HG03439 (cell line): ENCODE measurements around the gene ROPN1L.

Source experiments
- ATAC-seq: cut with Tn5 transposase; IDR thresholded peaks from one replicate; pipeline ENCODE4 v1.9.1; 2021; ENCODE audit warnings: mild to moderate bottlenecking, moderate library complexity; ENCODE audit not compliant: unreplicated experiment

The ROPN1L gene

DNA sequence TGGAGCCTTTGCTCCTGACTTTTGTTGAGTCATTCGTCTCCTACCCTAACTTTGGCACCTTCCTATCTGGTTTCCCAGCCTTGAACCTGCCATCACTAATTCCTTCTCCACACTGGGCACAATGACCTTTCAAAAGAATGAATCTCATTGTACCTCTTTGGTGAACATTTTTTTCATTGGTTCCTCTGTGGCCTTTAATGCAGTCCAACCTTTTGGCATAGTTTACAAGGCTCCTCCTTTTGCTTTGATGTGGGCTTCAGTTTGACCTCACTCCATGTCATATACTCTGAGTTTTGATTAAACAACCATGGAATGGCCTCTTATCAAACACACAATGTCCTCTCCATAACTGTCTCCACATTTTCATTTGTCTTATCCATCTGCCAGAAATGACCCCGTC, 14.5 kb upstream of the ROPN1L start:
- no peak for ATAC-seq

DNA sequence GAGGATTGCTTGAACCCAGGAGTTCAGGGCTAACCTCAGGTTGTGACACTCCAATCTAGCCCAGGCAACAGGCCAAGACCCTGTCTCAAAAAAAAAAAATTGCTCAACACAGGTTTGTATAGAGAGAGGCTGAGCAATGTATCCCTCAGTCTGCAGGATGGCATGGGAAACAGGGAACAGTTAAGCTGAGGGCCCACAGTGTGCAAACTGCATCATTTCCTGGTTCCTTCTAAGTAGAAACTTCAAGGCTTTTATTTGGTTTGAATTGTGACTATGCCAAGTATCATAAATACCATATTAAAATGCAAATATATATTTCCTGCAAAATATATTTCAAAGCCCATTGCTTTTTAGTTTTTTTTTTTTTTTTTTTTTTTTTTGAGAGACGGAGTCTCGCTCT, 13.7 kb upstream of the ROPN1L start:
- ATAC-seq, result no peak

DNA sequence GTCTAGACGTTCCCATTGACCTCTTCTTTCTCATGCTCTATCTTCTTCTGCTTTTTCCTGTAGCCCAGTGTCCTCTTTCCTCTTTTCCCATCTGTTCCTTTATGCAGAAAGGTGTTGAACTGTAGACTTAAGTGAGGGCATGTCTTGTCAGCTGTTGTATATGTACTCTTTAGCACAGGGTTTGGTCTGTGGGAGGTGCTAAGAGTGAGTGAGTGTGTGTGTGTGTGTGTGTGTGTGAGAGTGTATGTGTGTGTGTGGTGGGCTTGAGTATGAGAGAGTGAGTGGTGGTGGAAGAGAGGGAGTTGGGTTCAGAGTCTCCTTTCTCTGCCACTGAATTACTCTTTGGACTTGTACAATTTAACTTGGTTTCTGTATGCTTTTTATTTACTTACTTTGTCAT, 10.3 kb upstream of the ROPN1L start:
- no peak for ATAC-seq

DNA sequence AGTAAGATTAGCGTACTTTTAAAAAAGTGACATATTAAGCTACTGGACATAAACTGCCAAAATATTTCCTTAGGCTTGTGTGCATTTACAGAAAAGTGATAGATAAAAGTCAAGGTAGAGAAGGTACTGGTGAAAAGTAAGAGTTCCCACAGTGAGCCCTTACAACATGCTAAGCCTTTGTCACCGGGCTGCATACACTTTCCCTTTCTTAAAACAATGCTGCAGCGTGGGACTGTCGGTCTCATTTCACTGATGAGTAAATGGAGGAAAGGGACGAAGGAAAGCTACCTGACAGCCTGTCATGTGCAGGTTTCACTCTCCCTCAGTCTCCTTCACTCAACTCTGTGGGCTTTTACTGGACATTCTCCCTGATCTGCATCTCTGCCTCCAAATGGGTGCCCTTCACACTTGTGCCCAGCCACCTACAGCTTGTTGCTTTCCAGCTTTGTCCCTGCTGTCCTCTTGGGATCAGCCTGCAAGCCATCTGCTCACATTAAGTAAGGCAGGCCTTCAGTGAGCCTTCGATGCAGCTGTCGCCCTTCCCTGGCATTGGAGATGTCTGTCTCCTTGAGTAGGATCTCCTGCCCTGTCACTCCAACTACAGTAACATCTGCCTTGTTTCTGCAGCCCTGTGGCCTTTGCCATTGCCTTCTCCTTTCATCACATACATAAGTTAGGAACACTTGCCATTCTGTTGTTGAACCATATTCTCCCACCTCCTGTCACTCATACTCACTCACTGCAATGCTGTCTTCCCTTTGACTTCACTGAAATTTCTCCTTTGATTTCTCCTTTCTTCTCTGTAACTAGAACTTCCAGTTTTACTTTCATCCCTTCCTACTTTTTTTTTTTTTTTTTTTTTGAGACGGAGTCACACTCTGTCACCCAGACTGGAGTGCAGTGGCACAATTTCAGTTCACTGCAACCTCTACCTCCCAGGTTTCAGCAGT, 9.3 kb upstream of the ROPN1L start:
- no peak for ATAC-seq

DNA sequence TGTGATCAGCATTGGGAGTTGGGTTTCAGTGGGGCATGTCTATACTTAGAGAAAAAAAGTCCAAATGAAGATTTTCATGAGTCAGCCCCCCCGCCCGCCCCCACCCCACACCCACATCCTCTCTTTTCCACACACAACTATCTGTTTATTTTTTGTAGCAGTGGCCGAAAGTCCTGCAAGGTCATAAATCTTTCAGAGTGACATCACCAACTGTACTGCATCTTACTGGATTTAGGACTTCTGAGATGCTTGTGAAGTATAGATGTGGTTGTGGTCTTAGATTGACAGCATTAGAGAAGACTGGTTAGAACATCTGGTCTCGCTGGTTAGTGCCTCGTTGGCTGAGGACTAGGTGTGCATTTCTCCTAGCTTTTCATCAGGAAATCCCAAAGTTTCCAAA, 7.3 kb upstream of the ROPN1L start:
- no peak for ATAC-seq

DNA sequence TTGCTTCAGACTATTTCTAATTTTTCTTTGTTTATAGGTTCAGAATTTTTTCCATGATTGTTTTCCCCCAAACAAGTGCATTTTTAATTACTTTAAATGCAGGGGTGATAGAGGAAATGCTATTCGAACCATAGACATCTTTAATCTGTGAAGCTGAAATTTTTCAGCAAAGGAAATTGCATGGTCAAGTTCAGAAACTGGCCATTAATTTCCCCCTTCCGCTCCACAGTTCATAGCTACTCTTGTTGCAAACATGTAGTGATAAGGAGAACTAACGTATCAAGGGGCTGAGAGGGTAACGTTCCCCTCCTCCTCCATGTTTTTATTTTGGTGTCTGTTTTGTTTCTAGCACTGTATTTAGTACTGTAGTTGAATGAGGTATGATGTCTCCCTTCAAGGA, 3.4 kb upstream of the ROPN1L start:
- ATAC-seq, result no peak

DNA sequence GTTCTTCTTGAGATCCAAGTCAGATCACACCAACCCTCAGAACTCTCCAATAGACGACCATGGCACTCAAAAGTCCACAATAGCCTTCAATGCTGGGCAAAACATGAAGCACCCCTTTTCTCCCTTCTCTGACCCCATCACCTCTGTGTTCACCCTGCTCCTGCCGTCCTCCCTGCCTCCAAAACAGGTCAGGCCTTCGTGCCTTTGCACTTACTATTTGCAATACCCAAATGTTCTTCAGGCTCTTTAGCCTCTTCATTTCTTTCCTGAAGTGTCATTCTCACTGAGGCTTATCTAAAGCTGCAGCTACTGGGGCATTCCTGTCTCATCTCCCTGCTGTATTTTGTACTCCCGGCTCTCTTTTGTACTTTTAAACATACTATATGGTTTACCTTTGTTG, 2.0 kb upstream of the ROPN1L start:
- no peak for ATAC-seq

DNA sequence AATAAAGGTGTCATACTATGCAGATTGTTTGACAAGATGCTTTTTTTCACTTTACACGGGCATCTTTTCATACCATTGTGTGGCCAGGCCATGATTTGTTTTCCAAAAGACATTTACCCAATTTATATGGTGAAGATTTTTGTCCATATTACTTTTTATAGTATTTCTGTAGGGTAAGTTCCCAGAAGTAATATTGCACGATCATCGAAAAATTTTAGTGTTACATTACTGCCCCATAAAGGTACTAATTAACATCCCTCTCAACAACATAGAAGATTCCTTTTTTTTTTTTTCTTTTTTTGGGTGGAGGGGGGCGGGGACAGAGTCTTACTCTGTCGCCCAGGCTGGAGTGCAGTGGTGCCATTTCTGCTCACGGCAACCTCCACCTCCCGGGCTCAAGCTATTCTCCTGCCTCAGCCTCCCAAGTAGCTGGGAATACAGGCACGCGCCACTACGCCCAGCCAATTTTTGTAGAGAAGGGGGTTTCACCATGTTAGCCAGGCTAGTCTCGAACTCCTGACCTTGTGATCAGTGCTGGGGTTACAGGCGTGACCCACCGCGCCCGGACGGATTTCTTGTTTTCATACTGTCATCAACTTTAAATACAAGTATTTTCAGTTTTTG, 1.2 kb upstream of the ROPN1L start:
- no peak for ATAC-seq

DNA sequence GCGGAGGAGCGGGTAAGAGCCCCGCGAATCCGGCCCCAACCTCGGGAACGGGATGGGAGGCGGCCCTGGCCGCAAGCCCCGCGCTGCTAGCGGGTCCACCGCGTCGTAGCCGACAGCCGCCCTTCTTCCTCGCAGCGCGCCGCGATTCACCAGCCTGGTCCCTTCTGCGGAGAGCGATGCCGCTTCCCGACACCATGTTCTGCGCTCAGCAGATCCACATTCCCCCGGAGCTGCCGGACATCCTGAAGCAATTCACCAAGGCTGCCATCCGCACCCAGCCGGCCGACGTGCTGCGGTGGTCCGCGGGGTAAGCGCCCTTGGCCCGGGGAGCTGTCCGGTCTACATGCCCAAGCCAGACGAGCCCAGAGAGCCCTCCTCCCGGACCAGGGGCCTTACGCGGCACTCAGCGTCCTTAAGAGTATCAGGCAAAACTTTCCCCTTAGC, 335 bp downstream of the ROPN1L start:
- ATAC-seq, result peak; percentile 57

DNA sequence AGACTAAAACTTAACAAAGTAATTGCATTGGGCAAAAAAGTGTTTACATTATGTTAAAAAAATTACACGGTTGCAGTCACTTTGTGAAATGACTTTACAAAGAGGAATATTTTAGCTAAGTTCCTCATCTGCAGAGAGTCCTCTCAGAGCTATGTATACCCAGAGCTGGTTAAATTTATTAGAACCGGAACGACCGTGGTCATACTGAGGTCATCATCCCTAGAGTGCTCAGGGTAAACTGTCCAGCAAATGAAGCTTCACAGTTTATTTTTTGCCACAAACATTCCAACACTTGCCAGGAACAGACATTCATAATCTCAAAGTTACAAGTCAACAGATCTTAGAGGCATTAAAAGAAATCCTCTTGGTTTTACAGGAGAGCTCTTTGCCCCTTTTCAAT, 897 bp downstream of the ROPN1L start:
- no peak for ATAC-seq

DNA sequence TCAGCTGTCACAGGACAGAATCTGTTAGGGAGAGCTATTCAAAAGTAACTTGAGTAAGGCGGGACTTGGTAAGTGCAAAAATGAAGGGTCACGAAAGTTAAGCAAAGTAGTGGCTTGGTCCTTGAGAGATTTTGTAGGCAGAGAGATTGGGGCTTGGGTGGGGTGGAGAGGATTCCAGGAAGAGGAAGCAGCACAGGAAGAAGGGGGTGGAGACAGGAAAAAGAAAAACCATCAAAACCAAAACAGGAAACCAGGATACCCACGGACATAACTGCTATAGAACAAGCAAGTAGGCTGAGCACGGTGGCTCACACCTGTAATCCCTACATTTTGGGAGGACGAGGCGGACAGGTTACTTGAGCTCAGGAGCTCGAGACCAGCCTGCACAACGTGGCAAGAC, 3.7 kb downstream of the ROPN1L start:
- ATAC-seq, result no peak

DNA sequence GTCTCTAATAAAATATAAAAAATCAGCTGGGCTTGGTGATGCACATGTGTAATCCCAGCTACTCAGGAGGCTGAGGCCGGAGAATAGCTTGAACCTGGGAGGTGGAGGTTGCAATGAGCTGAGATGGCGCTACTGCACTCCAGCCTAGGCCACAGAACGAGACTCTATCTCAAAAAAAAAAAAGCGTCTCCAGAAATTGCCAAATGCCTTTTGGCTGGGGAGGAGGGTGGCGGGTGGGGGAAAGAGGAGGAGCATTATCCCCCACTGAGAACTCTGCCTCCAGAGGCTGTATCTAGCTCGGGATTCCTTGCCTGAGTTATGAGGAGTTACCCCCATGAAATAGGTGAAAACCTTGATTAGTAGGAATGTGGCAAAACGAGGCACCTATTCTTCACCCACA, 4.8 kb downstream of the ROPN1L start:
- no peak for ATAC-seq

DNA sequence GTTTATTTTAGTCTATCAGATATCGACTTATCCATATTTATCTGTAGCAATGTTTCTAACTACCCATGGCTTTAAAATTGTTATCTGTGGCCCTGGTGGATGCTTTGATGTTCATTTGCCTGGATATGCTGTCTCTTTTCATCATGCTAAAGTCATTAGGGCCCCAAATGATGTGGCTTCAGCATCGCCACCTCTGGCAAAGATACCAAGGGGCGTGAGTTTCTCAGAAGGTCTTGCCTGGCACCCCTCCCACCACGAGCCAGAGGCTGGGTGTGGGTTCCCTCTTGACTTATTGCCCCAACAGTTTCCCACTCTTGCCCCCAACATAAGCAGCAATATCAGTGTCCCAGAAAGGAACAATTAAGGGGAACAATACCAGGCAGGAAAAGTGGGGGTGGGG, 5.4 kb downstream of the ROPN1L start:
- ATAC-seq, result no peak

DNA sequence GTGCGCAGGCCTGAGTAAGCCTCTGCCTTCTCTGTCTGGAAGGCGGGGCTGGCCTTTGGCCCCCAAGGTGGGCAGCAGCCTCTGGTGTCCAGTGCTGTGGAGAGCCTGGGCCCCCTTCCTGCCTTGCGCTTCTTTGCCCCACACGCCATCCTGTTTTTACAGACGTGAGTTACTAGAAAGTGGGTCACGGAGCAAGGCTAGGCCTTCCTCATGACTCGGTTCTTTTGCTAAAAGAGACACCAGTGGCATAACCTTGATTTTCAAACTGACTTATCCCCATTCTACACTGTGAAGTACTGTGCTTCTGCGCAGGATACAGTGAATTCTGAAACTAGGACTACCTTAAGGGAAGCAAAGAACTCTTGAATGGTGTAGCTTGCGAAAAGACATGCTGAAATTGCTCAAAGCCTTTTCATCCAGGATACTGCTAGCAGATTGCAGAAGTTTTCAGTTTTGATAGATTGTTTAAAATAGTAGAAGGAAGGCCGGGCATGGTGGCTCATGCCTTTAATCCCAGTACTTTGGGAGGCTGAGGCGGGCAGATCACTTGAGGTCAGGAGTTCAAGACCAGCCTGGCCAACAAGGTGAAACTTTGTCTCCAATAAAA, 7.2 kb downstream of the ROPN1L start:
- no peak for ATAC-seq

DNA sequence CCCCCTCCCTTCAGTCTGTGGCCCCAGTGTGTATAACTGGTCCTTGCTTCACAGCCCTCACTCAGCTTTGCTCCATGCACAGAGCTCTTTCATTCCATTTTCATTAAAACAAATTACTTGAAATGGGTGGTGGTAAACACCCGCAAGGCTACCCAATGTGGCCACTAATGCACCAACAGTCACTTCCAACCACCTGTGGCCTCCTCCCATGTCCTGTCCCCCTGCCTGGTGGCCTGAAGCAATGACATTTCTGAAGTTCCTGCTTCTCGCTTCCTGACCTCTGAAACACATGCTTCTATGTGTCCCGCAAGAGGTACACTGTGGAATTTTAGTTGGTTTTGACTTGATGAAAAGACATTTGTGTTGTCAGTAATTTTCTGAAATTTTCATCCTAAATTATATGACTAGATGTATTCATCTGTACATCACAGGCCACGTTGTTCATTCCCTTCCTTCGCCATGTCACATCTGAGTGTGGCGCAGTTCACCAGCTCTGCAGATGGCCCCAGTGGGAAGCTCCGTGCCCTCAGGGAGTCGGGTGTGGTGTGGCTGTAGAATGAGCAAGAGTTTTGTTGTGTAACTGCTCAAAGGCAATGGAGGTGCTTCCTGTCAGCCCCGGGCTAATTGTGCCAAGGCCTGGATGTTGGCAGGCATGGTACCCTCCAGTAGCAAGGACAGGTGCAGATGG, 9.6 kb downstream of the ROPN1L start:
- no peak for ATAC-seq

DNA sequence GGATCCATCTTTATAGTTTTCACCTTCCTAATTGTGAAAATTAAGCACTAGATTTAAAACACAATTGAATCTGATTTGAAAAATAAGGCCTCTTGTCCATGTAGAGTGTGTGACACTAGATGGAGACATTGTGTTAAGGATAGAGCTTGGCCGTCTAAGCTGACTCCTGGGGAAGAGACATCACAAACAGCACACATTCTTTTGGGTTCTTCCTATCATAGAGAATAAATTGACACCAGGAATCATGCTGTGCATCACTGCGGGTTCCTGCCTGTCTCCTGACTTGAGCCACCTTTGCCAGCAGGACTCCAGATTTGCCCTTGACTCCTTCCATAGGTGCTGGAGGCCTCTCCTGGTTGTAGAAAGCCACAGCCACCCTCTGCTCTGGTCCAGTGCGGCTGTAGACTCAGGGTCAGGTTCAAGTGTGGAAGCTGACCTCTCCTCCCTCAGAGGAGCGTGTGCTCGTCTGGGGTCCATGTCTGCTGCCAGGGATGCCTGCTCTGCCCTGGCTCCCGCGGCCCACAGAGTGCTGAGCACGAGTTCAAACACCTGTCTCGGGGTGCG, 11.2 kb downstream of the ROPN1L start:
- peak; percentile 51 for ATAC-seq

DNA sequence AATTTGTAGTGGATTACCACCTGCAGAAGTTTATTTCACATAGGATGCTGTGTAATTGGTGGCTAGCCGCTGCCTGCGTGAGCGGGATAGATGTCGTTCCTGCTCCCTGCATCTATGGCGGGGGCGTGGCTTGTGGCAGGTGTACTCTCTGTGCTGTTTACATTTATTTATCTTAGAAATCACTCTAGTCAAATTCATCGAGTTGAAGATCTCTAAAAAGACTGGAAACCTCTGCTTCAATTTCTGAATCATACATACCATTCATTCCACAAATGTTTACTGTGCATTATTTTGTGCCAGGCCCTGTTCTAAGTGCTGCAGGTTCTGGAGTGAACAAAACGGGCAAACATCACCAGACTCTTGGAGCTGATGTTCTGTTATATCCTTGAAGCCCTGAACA, 11.9 kb downstream of the ROPN1L start:
- no peak for ATAC-seq

DNA sequence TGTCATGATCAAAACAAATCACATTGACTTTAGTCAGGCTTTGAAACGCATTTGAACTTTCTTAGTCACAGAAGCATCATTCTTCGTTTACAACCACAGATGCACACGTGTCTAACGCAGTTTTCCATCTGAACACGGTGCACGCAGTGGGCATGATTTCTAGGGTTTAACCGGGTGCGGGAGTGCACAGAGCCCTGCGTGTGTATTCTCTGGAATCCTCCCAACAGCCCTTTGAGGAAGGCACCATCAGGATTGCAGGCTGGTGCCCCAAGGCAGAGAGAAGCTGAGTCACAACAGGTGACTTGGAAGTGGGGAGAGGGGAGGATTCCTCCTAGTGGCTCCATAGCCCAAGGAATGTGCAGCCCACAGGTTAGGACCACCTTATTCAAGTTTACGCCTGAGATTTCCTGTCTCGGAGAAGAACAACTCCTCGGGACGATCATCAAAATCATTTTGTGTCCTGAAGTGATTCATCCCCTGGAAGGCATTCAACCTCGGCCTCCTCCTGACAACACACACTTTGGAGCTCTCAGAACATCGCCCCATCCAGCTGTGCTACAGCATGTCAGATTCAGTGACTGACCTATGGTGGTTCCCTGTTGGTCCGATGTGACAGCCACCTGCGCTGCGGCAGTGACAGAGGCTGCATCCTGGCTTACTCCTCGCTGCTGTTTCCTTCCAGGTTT, 13.1 kb downstream of the ROPN1L start:
- ATAC-seq, result no peak

DNA sequence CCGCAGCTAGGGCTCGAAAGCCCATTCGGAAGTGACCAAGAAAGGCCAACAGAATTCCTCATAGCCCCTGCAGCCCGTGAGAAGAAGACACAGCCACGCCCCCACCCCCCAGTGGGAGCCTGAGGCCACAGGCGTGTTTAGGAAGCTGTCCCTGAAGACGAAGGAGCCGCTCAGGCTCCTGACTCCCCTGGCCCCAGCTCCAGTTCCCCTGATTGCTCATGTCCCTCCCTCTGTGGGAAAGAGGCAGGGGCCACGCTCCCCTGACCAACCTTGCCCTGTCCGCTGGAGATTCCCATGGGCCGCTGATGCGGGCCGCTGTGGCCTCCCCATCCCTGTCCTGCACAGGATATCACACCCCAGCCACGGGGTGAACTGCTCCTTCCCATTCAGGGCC, 13.6 kb downstream of the ROPN1L start:
- ATAC-seq, result no peak

DNA sequence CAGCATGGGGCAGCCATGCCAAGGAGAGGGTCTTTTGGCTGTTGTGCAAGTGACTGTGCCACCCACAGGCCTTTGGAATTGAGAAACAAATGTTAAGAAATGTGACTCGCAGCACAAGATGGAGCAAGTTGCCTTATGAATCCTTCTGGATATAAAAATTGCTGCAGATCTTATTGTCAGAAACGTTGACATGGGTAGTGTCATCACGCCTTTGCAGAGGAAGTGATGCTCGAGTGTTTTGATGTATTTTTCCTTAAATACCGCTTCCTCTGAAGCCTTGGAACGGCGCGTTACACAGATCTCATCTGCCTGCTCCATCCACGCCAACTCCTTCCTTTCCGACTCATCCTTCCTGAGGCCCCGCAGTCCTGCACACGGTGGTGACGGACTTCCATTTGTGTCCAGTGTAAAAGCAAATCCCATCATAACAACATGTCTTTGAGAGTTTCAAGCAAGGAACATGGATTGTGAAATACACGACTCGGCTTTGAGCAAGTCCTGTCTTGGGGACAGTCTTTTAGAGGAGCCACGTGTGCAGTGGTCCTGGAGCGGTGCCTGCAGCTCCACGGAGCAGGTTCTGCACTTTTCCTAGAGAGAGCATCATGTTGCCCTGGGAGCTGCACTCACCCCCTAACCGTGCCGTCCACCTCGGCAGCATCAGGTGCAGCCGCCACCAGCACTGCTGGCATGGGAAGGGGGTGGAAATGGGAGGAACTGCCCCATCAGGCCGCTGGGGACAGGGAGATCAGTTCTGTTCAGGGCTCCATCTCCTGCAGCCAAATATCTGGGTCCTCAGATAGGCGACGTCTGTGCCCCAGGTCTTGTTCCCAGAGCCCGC, 15.1 kb downstream of the ROPN1L start:
- no peak for ATAC-seq
